ENCODE measurements around the gene USP32.
A peak's percentile ranks its signal among the peaks of the same experiment; 100 is the strongest.
"Not testable (repeated sequence)": the region's sequence is repeated elsewhere in the genome, so short reads cannot be mapped to it uniquely, and the experiment has no call there.

USP32 gene

GRCh38 chr17:60230358-60230757 is 161.6 kb downstream of the USP32 start:
- DNase-seq (ENCODE audit: low read depth) = peak; percentile 28
- no peak for TF ChIP-seq CTCF (IDR thresholded peaks at IDR 0.05; ENCODE audit: control insufficient read depth, insufficient read depth, low read depth, low read length, missing control alignments)
- no peak overlapping the region for H3K4me3 ChIP-seq (ENCODE audit: control insufficient read depth, low read depth, low read length)

DNA sequence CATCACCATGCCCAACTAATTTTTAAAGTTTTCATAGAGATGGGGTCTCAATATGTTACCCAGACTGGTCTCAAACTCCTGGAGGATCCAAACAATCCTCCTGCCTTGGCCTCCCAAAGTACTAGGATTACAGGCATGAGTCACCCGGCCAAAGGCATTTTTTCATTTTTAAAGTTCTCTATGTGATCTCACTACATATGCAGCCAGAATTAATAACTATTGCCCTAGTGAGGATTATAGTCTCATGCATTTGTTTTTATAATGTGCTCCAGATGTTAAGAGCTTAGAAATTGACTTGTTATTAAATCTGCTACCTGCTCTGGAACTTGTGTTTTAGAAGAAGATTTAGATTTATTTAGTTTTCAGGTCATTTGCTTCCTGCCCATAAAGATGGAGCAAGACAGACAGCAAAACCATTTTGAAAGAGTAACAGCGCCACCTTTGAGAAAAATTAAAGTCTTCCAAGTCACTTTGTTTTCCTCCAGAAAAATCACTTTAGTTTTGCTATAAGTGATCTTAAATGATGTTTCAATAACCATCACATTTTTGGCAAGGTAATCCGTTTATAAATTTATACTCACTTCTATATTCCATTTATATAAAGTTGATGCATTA is 162.6 kb downstream of the USP32 start:
- TF ChIP-seq CTCF (IDR thresholded peaks at IDR 0.05; ENCODE audit: control insufficient read depth, insufficient read depth, low read depth, low read length, missing control alignments) = no peak
- DNase-seq (ENCODE audit: low read depth) = no peak
- H3K4me3 ChIP-seq (ENCODE audit: control insufficient read depth, low read depth, low read length) = no peak overlapping the region

GRCh38 chr17:60227276-60227675 is 164.7 kb downstream of the USP32 start:
- H3K4me3 ChIP-seq (ENCODE audit: control insufficient read depth, low read depth, low read length); DNase-seq (ENCODE audit: low read depth): not testable (repeated sequence)

- no peak overlapping the region for H3K4me3 ChIP-seq (ENCODE audit: control insufficient read depth, low read depth, low read length)
- no peak for TF ChIP-seq CTCF (IDR thresholded peaks at IDR 0.05; ENCODE audit: control insufficient read depth, insufficient read depth, low read depth, low read length, missing control alignments)
- DNase-seq (ENCODE audit: low read depth) = no peak
Measured at GRCh38 chr17:60224064-60224463, 167.9 kb downstream of the USP32 start.

DNA sequence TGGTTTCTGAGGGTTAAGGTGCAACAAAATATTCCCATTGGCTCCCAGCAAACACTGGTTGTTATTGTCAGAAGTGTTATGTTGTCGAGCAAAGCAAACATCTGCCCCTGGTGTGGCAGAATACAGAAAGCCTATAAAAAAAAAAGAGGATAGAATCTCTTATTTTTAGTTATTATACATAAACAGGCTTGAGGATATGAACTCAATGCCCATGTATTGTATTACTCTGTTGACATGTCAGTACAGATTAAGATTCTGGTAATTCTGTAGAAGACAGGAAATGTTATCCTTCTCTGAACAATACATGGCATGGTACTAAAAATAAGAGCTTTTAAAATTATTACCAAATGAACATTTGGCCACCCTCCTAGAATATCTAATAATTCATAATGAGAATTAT is 168.5 kb downstream of the USP32 start:
- DNase-seq (ENCODE audit: low read depth) = no peak
- H3K4me3 ChIP-seq (ENCODE audit: control insufficient read depth, low read depth, low read length) = no peak overlapping the region
- no peak for TF ChIP-seq CTCF (IDR thresholded peaks at IDR 0.05; ENCODE audit: control insufficient read depth, insufficient read depth, low read depth, low read length, missing control alignments)

DNA sequence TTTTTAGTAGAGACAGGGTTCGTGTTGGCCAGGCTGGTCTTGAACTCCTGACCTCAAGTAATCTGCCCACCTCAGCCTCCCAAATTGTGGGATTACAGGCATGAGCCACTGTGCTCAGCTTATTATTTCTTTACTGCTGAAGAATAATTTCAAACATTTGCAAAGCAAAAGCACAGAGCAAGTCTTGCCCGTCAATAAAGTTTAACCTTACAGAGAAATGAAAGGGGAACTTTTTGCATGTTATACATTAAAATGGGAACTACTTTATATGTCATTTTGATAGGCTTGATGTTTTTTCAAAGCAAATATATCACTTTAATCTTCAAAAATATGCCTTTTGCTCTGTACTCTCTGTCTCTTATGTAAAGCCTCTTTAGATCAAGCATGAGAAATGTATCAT is 173.2 kb downstream of the USP32 start:
- H3K4me3 ChIP-seq (ENCODE audit: control insufficient read depth, low read depth, low read length); DNase-seq (ENCODE audit: low read depth): not testable (repeated sequence)

- H3K4me3 ChIP-seq (ENCODE audit: control insufficient read depth, low read depth, low read length) = not testable (repeated sequence)
Measured at GRCh38 chr17:60215895-60216294, 176.0 kb downstream of the USP32 start.

GRCh38 chr17:60211282-60211681 is 180.7 kb downstream of the USP32 start:
- DNase-seq (ENCODE audit: low read depth); H3K4me3 ChIP-seq (ENCODE audit: control insufficient read depth, low read depth, low read length): not testable (repeated sequence)

More at GRCh38 chr17:60215895-60216294, 176.0 kb downstream of the USP32 start:
- DNase-seq (ENCODE audit: low read depth) = not testable (repeated sequence)

DNA sequence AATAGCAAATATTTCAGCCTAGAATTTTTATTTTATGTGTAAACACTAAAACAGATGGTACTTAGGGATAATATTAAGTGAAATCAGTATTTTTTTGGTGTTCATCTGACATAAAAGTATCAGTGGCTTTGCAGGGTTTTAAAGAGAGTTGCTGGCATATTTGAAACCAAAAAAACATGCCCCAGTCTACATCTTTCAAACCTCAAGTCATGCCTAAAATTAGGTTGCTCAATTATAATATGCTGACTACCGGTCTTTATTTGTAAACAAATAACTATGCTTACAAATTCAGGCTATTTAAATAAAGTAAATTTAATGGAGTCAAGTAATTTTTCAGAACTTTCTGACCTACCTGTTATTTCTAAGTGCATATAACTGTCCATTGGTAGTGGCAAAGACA is 183.6 kb downstream of the USP32 start:
- not testable (repeated sequence) for DNase-seq (ENCODE audit: low read depth); H3K4me3 ChIP-seq (ENCODE audit: control insufficient read depth, low read depth, low read length)

- H3K4me3 ChIP-seq (ENCODE audit: control insufficient read depth, low read depth, low read length); DNase-seq (ENCODE audit: low read depth): not testable (repeated sequence)
Measured at GRCh38 chr17:60205782-60206181, 186.2 kb downstream of the USP32 start.

- not testable (repeated sequence) for H3K4me3 ChIP-seq (ENCODE audit: control insufficient read depth, low read depth, low read length); DNase-seq (ENCODE audit: low read depth)
Measured at GRCh38 chr17:60198630-60199029, 193.3 kb downstream of the USP32 start.

- DNase-seq (ENCODE audit: low read depth); H3K4me3 ChIP-seq (ENCODE audit: control insufficient read depth, low read depth, low read length): not testable (repeated sequence)
Measured at GRCh38 chr17:60194141-60194540, 197.8 kb downstream of the USP32 start.

Data from AG09309 (cell line).